OCI-LY3 (cell line): ENCODE results near the gene IFNA14.
A peak's percentile ranks its signal among the peaks of the same experiment; 100 is the strongest.

Experiments used
- H2AFZ ChIP-seq: fragments of 200-600, 300-600 bp; shearing (Covaris generic); 2 replicates; pipeline ENCODE4 v1.6.0; 2014; ENCODE audit warnings: antibody characterized with exemption, low read depth, low read length
- H3K27ac ChIP-seq: fragments of 200-600, 300-600 bp; sonication (generic); 2 replicates; pipeline ENCODE4 v1.5.1; 2014; ENCODE audit warnings: mild to moderate bottlenecking, low read length, moderate library complexity, mixed read lengths
- H3K27me3 ChIP-seq: fragments of 200-600, 300-600 bp; sonication (generic); 2 replicates; pipeline ENCODE4 v1.6.1; 2014; ENCODE audit warnings: low read depth, low read length, mixed read lengths
- H3K36me3 ChIP-seq: fragments of 200-600, 300-600 bp; sonication (generic); replicated peaks from 2 replicates; pipeline ENCODE3; 2014; ENCODE audit warnings: low read depth, low read length, mixed read lengths
- H3K4me1 ChIP-seq: fragments of 300-600, 200-600 bp; sonication (generic); 2 replicates; pipeline ENCODE4 v1.6.1; 2014; ENCODE audit warnings: low read length, mixed read lengths
- H3K4me2 ChIP-seq: fragments of 200-600, 300-600 bp; sonication (generic); 2 replicates; pipeline ENCODE4 v1.6.1; 2014; ENCODE audit warnings: low read length, mixed read lengths
- H3K4me3 ChIP-seq: fragments of 300-600, 200-600 bp; sonication (generic); 2 replicates; pipeline ENCODE4 v1.5.1; 2014; ENCODE audit warnings: antibody characterized with exemption, mild to moderate bottlenecking, low read length, moderate library complexity
- H3K79me2 ChIP-seq: fragments of 300-600, 200-600 bp; shearing (Covaris generic); 2 replicates; pipeline ENCODE4 v1.6.1; 2014; ENCODE audit warnings: mild to moderate bottlenecking, low read length, mixed read lengths
- H3K9ac ChIP-seq: fragments of 300-600, 200-600 bp; shearing (Covaris generic); 2 replicates; pipeline ENCODE4 v1.6.0; 2014; ENCODE audit warnings: mild to moderate bottlenecking, low read length, moderate library complexity
- H3K9me3 ChIP-seq: fragments of 200-600, 300-600 bp; shearing (Covaris generic); 2 replicates; pipeline ENCODE4 v1.6.1; 2014; ENCODE audit warnings: low read length, mixed read lengths; ENCODE audit not compliant: insufficient read depth
- H4K20me1 ChIP-seq: fragments of 200-600, 300-600 bp; sonication (generic); 2 replicates; pipeline ENCODE4 v1.6.1; 2016; ENCODE audit warnings: low read length, mixed read lengths; ENCODE audit not compliant: insufficient read depth
- EZH2phosphoT487 ChIP-seq: fragments of 200-600 bp; shearing (Covaris generic); IDR thresholded peaks from 2 replicates; pipeline ENCODE4 v1.6.1; 2018; ENCODE audit warnings: antibody characterized with exemption, mixed run types, low read depth
- TF ChIP-seq, protein P1 (sequence below): fragments of 200-600, 300-600 bp; sonication (generic); IDR thresholded peaks from 2 replicates; pipeline ENCODE4 v1.5.1; 2014; ENCODE audit warnings: antibody characterized with exemption, low read length, low read depth

Gene IFNA14

DNA sequence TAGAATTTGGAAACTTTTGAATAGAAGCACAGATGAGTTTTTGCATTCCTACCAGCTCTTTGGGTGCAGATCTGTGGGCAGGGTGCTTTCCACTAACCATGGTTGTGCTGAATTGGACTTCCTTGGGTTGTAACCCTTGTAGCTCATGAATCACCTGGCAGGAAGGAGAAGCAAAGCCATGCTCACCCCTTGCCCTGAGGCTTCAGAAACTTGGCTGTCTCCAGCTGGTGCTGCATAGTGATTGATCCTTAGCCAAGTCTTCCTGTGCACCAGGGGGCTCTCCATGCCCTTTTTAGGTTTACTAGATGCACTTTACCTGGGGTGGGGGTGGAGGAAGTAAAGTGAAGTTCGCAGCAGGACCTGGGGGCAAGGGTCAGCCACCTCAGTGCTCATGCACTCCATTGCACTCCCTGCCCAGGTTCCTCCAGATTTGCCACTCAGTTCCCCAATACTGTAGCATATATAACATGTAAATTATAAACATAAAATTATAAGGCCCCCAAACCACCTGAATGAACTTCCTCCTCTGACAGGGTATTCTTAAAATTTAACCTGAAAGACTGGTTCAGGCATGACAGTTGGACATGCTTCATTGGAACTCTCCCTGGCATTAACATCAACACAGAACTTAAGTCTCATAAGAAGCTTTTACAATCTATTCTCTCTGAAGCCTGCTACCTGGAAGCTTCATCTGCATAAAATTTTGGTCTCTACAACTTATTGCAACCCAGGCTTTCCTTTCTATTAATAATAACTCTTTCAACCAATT, 25.8 kb upstream of the IFNA14 start:
- Histone ChIP-seq H2AFZ (no peak overlapping the region), H3K4me2 (peak overlapping the region; percentile 70)

DNA sequence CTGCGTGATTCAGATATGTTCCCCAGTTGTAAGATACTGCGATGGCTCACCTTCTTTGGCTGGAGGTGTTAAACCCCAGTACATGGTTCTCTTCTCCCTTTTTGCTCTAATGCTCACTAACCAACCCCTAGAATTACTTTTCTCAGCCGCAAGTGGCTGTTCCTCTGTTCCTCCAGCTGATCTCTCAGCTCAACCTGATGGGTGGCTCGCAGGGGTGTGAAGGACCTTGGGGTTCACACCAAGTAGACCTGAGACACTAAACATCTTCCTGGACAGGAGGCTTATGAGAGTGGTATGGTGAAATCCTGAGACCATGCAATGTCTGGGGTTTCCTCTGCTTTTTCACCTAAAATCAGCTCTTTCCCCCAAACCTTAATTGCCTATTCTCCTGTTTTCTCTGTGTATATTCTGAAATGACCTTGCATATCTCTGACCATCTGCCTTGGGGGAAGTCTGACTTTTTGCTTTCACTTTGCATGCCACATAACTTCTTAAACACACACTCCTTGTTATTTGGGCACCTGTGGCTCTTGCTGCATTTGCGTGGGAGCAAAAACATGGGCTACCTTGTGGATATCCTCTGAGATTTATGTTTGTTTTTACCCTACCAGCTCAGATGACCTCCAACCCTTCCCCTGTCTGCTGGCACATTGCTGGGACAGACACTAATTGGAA, 15.9 kb upstream of the IFNA14 start:
- Histone ChIP-seq H3K79me2 (no peaks in the 10 kb centered on the region), H3K27ac (no peak overlapping the region), H3K9me3 (peaks cover 15% of the 10 kb centered on the region), H3K36me3 (peaks cover 8% of the 10 kb centered on the region), H3K4me1 (peaks cover 18% of the 10 kb centered on the region), H2AFZ (no peak overlapping the region), H3K27me3 (peaks cover 58% of the 10 kb centered on the region), H3K4me2 (peak overlapping the region; percentile 64), H3K4me3 (peak overlapping the region; percentile 27), H4K20me1 (no peaks in the 10 kb centered on the region), H3K9ac (no peak overlapping the region)
- TF ChIP-seq, protein P1, sequence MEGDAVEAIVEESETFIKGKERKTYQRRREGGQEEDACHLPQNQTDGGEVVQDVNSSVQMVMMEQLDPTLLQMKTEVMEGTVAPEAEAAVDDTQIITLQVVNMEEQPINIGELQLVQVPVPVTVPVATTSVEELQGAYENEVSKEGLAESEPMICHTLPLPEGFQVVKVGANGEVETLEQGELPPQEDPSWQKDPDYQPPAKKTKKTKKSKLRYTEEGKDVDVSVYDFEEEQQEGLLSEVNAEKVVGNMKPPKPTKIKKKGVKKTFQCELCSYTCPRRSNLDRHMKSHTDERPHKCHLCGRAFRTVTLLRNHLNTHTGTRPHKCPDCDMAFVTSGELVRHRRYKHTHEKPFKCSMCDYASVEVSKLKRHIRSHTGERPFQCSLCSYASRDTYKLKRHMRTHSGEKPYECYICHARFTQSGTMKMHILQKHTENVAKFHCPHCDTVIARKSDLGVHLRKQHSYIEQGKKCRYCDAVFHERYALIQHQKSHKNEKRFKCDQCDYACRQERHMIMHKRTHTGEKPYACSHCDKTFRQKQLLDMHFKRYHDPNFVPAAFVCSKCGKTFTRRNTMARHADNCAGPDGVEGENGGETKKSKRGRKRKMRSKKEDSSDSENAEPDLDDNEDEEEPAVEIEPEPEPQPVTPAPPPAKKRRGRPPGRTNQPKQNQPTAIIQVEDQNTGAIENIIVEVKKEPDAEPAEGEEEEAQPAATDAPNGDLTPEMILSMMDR, result no peak
- TF ChIP-seq EZH2phosphoT487, result no peak

More for the DNA sequence above, 25.8 kb upstream of the IFNA14 start:
- Histone ChIP-seq H3K4me1 (peaks cover 42% of the 10 kb centered on the region), H4K20me1 (no peaks in the 10 kb centered on the region), H3K79me2 (no peaks in the 10 kb centered on the region), H3K9ac (no peak overlapping the region), H3K27ac (no peak overlapping the region), H3K36me3 (no peaks in the 10 kb centered on the region), H3K4me3 (no peak overlapping the region), H3K27me3 (0 out of 2 replicates have a peak, but pooled peaks cover 7% of the 10 kb centered on the region), H3K9me3 (no peaks in the 10 kb centered on the region)
- TF ChIP-seq, protein P1, result no peak
- no peak for TF ChIP-seq EZH2phosphoT487

DNA sequence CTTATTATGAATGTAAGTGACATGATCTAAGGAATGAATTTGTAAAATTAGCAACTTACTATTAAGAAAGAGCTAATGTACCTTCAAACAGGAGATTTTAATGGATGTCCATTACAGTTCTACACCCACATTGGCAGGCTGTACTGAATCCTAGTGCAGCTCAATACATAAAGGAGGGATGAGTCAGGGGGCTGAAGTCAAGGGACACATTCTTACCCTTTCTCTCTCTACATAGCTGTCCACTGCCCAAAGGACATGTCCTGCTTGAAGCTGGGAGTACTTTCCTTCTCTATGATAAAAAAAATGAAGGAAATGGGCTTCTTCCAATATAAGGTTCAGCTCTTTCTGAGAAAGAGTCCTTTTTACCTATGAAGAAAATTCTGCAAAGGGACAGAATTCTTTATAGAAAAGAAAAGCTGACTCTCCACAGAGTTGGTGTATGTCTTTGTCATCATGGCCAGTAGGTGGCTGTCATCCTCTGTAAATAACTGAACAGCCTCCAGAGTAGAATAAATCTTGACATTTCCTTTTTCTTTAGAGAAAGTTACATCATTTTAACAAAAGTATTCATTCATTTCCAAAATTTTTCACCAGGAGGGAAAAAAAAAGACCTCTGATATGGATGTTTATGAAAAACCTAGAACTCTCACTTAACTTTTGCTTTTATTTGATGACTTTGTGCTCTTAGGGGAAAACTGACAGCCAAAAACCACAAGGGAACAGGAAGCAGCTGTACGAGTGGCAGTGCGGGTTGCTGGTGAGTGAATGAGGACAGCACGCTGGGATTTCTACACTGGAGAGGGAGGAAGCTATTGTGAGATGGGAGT, 13.1 kb upstream of the IFNA14 start:
- TF ChIP-seq, protein P1, result peak; percentile 84
- no peak for TF ChIP-seq EZH2phosphoT487
- Histone ChIP-seq H3K36me3 (peaks cover 3% of the 10 kb centered on the region), H3K79me2 (no peaks in the 10 kb centered on the region), H3K27me3 (peaks cover 77% of the 10 kb centered on the region), H3K4me1 (peaks cover 18% of the 10 kb centered on the region), H2AFZ (no peak overlapping the region), H3K4me3 (peak overlapping the region; percentile 34), H4K20me1 (peaks cover 5% of the 10 kb centered on the region; the same call in 1 of the 2 replicates), H3K27ac (no peak overlapping the region), H3K9me3 (peaks cover 5% of the 10 kb centered on the region; the same call in 1 of the 2 replicates), H3K4me2 (peak overlapping the region; percentile 59), H3K9ac (no peak overlapping the region)

DNA sequence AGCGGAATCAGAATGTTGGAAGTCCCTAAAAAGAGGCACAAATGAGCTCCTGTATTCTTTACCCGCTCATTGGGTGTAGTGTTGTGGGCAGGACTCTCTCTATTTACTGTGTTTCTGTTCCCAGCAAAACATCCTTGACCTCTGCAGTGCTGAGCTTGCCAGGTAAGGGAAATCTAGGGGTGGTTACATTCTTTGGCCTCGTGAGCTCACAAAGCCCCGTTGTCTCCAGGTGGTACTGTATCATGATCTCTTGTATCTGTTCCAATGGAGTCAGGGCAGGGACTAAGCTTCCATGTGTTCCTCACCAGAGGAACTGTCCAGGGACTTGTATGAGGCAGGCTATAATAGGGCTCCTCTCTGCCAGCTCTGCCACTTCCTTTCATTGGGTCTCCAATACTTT, 11.8 kb upstream of the IFNA14 start:
- Histone ChIP-seq H3K4me2 (no peak overlapping the region), H3K4me3 (no peak overlapping the region), H3K27ac (no peak overlapping the region), H3K9me3 (no peaks in the 10 kb centered on the region), H3K9ac (no peak overlapping the region), H2AFZ (no peak overlapping the region), H3K4me1 (peaks cover 18% of the 10 kb centered on the region), H4K20me1 (peaks cover 5% of the 10 kb centered on the region; the same call in 1 of the 2 replicates), H3K27me3 (peaks cover 66% of the 10 kb centered on the region), H3K36me3 (no peaks in the 10 kb centered on the region), H3K79me2 (no peaks in the 10 kb centered on the region)
- TF ChIP-seq EZH2phosphoT487, result no peak
- TF ChIP-seq, protein P1, result no peak
